ENCODE measurements around the gene PADI1.

PADI1 gene

DNA sequence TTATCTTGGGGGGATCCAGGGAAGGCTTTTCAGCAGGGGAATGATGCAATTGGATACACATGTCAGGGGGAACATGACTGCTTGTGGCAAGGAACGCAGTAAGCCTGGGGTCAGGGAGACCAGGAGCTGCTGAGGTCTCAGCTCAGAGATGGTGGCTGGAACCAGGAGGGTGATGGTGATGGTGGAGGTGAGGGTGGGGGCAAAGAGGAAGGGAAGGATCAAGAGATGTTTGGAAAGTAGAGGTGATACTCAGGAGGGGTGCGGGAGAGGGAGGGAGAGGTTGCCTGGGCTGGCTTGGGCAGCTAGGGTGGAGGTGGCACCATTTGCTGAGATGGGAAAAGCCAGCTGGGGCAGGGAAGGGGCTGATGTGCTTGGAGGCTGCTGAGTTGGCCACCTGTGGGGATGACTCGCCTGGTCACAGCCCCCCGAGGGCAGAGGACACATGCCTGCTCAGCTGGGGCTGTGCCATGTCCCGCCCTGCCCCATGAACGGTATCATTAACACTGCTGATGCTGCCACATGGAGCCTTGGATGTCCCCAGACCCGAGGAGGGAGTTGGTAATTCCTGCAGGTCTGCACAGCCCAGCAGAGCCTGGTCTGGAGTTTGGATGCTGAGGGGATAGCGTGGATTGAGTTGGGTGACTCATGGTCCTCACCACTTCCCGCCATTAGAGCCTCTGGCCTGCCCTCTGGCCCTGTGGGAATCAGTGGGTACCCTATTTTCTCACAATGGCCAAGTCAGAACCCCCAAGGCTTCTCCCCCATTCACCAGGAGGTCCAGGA is 6.3 kb upstream of the PADI1 start:
- no peak for DNase-seq

DNA sequence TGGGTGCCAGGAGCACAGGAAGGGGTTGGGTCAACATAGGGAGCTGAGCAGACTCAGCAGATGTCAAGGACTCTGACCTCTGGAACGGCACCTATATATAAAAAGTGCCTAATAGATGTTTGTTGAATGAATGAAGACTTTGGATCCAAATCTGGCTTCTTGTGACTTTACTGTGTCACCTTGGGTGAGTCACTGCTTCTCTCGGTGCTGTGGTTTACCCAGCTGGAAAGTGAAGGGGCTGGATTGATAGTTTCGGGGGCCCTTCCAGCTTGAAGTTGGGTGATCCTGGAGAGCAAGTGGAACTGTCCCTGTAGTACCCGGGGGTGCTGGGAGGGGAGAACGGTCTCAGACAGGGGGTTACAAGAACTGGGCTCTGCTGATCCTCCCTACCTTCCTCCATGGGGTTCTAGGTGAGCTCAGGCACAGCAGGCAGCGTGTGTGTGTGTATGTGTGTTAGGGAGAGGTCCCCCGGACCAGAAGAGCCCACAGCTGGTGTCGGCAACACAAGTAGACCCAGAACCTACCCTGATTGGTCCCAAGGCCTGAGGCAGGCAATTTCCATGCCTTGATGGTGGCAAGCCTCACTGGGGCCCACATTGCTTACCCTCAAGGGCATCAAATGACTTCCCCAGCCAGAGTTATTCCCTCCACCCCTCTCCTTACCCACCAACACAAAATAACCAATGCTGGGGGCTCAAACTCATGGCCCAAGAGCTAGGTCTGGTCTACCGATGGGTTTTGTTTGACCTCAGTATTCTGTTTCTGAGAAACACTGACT is 5.5 kb upstream of the PADI1 start:
- no peak for DNase-seq

DNA sequence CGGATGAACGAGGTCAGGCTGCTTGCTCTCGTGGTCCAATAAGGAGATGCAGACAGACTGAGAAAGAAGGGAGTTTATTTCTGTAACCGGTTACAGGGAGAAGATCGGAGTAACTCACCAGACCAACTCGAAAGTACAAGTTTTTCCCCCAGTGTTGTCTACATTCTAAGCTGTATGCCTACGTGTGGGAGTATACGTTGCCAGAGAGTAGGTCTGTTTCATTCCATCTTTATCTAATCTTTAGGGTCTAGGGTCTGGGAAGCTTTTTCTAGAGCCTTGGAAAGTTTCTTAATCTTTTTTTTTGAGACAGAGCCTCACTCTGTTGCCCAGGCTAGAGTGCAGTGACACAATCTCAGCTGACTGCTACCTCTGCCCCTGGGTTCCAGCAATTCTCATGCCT is 4.7 kb upstream of the PADI1 start:
- no peak for DNase-seq

DNA sequence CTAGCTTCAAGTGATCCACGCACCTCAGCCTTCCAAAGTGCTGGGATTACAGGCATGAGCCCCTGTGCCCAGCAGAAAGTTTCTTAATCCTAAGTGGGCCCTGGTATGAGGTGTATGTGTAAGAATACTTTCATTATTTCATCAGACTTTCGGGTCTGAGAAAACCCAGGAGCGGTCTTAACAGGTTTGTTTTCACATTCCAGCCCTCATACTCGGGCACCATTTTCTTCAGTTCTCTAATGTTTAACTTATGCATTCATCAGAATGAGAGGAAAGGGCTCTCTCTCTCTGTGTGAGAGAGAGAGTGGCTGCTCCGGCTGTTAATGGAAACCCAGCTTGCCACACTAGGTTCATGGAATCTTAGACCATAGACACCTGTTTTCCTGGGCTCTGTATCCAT is 4.2 kb upstream of the PADI1 start:
- no peak for DNase-seq

DNA sequence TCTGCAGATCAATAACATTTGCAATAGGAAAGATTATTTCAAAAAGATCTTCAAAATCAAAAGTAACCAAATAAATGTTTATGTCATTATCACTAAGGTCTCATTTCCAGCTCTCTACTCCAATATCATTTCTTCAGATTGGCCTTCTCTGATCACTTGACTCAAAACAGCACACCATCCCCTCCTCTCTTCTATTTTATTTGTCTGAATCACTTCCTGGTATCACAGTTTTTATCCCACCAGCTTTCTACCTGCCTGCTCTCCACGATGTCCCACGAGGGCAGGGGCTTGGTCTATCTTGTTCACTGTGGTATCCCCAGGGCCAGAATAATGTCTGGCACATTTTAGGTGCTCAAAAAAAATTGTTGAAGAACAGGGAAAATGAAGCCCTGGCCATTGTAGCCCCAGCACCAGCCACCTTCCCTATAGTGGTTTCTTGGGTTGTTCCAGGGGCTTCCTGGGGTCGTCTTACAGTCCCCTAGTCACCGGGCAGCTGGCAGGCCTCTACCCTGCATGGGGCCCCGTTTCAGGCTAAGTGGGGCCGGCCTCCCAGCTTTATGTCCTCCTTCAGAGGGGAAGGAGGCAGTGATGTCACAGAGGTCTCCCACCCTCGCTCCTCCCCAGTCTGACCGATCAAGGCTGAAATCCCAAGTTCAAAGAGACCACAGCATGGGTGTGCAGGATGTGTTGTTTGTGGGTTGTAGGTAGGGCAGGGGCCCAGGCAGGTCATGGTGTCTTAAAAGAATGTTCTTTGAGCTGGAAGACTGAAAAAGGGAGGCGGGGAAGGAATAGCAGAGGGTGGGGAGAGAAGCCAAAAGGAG is 3.5 kb upstream of the PADI1 start:
- DNase-seq: no peak

DNA sequence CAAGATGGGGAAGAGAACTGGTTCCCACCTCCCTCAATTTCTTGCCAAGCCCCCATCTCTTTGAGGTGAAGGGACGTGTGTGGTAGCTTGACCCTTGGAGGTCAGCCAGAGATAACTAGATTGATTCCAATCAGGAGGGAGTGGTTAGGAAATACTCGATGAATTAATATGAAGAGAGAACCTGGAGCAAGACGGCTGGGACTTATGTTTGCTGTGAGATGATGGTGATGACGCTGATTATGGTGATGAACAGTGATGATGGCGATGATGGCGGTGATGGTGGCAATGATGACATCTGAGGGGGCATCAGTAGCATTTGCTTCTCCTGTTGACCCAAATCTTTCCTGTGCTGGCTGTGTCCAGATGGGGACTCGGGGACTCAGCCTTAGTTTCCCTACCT is 724 bp downstream of the PADI1 start:
- DNase-seq: no peak

DNA sequence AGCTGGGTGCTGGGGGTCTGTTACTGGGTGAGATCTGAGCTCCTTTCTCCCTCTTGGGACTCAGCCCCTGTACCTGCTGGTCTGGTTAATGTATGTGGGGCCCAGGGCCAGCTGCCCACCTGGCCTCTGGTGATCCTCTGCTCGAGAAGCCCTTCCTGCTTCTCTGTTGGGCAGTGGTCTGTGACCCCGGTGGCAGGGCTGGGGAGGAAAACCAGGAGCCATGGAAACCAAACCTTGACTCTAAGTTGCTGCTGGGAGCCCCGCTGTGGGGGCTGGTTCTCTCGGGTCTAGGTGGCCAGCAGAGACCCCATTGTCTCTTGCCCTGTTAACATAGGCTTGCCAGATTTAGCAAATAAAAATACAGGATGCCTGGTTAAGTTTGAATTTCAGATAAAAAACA is 1.3 kb downstream of the PADI1 start:
- DNase-seq: no peak

DNA sequence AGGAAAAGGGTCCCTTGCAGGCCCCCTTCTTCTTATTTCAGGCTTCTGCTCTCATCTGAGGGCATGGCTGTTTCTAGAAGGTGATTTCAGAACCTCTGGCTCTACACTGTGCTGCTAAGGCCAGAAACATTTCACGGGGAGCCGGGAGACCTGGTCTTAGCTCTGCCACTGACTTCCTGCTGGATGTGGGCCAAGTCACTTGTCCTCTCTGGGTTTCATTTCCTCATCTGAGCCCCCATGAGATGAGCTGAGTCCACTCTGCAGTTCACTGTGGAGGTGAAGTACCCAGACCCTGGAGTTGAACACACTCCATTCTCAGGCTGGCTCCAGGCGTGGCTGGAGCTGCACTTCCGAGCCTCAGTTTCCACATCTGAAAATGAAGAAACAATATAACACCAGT is 2.1 kb downstream of the PADI1 start:
- DNase-seq: peak; percentile 12 to 16

DNA sequence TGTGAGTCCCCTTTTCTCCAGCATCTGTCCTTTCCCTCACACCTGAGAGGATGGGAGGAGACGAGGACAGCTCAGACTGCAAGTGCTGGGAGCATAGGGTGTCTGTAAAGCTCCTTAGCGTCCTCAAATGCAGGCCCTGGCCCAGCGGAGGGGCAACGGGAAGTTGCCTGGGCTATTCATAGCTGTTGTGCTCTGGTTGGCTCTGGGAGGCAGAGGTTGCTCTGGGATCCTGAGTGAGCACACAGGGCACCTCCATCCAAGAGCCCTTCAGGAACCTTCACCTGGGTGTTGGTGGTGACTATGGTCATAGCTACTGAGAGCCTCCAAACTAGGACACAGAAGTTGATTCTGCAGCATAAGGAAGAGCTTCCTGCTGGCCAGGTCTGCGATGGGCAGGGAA is 2.6 kb downstream of the PADI1 start:
- peak in 1 of 2 donors; percentile 17 for DNase-seq

DNA sequence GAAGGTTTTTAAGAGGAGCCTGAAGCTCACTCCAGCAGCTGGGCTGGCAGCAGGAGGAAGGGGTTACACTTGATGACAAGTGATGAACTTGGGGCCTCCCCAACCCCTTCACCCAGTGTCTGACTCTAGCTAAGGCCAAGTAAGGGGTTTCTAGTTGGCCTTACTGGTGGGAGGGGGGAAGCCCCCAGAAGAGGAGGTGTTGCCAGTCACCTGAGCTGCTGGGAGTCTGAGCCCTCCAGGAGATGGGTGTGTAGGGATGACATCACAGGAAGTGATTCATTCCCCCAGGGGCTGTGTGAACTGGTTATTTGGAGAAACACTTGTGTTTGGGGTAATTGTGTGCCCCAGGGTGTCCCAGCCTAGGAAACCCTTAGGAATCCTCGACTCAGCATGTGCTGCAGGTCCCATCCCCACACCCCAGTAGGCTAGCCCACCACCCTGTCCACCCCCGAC is 3.1 kb downstream of the PADI1 start:
- DNase-seq: peak; percentile 25 to 34

DNA sequence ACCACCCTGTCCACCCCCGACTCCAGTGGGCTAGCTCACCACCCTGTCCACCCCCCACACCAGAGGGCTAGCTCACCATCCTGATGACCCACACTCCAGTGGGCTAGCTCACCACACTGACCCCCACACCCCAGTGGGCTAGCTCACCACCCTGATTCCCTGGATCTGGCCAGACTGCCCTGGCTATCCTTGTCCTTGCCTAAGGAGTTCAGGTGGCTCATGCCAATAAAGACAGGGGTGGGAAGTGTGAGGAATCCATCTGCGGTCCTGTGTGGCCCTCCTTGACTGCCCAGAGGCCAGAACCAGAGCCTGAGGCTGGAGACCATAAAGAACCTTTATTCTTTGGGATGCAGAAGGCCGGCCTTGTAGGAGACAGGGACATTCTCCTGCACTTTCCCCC is 3.6 kb downstream of the PADI1 start:
- DNase-seq: no peak

DNA sequence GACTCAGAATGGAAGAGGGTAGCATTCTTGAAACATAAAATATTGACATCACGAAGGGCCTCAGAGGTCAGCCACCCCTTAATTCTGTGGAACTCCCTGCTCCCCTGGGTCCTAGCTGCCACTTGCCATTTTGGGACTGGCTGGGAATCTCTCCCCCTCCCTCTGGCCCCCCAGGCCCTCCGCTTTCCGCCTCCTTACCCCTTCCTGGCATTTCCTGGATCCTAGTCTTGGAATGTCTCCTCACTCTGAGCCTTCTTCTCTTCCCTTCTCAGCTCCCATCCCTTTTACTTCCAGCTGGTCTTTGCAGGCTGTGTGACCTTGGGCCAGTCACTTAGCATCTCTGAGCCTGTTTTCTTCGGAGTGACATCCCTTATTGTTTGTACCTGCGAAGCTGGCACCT is 4.5 kb downstream of the PADI1 start:
- no peak for DNase-seq

DNA sequence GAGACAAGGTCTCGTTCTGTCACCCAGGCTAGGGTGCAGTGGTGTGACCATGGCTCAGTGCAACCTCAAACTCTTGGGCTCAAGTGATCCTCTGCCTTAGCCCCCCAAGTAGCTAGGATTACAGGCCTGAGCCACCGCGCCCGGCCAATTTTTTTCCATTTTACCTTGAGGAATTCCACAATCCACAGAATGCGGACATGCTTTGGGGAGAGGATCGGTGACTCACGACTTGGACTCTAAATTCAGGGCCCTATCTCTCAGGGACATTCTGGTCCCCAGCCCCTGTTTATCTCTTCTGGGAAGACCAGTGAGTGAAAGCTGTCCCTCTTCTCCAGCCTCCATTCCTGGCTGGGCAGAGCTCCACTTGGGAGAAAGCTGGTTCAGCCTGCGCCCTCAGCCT is 5.2 kb downstream of the PADI1 start:
- DNase-seq: no peak

DNA sequence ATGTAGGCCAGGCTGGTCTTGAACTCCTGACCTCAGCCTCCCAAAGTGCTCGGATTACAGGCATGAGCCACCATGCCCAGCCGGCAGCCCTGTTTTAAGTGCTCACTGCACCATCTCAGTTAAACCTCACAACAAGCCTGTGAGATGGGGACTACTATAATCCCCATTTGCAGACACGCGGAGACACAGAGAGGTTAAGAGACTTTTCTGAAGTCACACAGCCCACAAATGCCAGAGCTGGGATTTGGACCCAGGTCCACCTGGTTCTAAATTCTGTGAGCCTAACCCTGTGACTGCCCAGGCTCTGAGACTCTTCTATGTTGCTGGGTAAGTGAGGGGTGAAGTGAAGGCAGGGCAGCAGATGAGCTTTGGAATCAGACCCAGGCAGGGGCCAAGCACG is 6.4 kb downstream of the PADI1 start:
- no peak for DNase-seq

DNA sequence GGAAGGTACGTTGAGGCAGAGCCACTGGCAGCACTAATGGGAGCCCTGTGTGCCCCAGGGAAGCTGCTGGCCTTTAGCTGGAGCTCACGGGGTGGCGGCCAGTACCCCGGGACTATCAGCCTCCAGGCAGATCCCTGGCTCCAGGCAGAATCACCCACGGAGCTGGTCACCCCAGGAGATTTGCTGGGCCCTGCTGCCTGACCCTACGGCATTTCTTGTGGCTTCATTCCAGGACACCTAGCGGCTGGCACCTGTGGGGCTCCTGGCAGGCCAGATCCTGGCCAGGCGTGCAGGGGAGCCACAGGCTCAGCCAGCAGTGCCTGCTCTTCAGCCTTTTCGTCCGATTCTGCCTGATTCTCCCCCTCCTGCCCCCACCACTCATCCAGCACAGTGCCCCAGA is 7.1 kb downstream of the PADI1 start:
- DNase-seq: no peak

DNA sequence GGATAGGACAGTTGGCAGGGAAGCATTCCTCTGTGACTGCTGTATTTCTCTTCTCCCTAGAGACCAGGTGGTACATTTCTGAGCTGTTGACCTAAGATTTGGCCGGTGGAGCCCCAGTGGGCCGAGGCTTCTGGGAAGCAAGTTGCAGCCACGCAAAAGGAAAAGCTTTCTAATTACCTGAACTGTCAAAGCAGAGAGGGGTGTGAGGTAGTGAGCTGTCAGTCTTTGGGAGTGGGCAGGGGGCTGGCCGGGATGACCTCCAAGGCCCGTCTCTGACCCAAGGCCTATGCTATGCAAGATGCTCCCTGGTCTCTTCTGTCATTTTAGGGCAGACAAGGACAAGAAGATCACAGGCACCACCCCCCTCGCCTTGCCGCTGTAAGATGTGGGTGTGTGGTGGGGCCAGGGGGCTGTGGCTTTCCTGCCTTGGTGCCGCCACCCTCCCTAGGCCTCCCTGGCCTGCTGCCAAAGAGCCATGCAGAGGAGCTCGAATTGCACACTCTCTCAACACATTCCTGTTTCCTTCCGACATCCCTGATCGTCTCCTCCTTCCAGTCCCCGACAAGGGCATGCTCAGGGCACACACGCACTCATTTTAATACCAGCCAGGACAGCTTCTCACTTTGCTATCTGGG is 7.7 kb downstream of the PADI1 start:
- peak; percentile 3 to 69 for DNase-seq

DNA sequence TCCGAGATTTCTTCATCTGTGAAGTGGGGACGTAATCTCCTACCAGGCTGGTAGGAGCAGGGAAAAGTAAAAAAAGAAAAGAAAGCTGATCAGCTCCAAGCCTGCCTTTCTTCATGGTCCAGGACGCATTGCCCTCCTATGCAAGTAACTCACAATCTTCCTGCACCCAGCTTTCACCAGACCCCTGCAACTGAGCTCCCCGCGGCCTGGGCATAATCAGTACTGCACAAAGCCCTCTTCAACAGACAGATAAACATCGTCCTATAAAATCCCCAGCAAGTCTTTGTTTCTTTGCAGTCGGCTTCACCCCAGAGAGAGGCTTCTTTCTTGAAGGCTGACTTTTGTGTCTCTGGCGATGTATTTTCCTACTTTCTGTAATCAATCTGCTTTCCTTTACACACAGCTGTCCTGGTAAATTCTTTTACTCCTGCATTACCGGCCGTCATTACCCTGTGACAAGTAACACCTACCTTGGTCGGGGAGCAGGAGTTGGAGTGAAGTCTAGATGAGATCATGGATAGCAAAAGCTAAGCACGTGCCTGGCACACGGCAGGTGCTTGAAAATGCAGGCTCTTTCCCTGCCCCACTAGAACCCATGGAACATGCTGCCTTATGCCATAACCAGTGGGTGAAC is 8.3 kb downstream of the PADI1 start:
- DNase-seq: no peak

DNA sequence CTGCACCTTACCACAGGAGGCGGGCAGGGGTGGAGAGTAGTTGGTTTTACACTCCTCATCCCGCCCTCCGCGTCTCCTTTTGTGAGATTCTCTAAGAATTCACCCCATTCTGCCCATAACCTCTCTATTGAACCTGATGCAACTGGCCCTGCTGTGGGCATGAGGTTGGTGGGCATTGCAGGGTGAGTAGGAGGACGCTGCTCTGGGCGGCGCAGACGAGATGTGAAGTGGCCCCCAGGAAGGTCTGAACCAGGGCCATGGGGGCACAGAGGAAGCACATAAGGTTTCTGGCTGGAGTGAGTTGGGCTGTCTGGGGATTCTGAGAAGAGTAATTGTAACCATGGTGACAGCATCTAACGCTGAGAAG is 8.8 kb downstream of the PADI1 start:
- DNase-seq: no peak

DNA sequence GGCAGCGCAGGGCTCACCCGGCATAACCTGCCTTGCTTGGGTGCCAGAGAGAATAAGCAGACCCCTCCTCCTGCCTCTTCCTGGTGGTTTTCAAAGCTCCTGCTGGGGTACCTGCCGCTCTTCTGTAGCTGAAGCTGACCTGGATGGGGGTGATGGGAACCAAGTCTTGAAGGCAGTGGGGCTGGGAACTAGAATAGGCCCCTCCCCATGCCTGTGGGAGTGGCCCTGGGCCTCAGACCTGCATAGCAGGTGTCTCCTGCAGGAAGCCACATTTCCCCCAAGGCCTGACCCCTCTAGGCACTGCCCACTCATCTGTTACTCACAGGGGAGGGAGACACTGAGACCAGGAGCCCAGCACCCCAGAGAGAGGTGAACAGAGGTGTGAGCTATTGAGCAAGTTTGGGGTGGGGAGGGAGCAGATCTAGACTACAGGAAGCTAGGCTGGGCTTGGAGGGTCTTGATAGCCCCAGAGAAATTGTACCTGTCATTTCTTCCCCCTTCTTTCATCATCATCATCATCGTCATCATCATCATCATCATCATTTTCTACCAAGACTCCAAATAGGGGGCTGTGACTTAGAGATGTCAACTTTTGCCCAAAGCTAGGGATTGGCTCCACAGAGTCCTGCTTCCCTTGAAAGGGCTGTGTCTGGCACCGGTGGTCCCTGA is 10.1 kb downstream of the PADI1 start:
- no peak for DNase-seq

DNA sequence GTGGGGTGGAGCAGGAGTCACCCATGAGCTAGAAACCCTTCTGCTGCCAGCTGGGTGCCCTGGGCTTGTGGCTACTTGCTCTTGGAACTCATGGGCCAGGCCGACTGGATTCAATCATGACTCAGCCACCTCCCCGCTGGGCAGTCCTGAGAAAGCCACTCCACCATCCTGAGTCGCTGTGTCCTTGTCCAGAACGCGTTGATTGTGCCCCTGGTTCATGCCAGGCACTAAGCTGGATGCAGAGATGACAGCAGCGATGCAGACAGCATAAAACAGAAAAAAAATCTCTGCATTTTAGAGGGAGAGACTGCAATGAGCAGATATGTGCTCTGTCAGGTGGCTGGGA is 10.6 kb downstream of the PADI1 start:
- DNase-seq: no peak

DNA sequence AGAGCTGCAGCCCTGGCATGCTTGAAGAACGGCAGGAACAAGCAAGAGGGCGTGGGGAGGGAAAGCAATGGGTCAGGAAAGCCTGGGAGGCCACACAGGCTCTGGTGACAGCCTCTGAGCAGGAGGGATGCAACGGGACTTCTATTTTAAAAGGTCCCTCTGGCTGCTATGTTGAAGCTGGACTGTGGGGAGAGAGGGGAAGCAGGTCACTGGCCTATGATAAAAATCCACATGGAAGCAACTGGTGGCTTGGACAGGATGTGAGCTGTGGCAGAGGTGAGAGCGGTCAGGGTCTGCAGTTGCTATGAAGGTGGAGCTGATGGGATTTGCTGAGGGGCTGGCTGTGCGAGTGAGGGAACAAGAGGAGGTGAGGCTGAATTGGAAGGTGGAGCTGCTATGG is 11.2 kb downstream of the PADI1 start:
- no peak for DNase-seq

DNA sequence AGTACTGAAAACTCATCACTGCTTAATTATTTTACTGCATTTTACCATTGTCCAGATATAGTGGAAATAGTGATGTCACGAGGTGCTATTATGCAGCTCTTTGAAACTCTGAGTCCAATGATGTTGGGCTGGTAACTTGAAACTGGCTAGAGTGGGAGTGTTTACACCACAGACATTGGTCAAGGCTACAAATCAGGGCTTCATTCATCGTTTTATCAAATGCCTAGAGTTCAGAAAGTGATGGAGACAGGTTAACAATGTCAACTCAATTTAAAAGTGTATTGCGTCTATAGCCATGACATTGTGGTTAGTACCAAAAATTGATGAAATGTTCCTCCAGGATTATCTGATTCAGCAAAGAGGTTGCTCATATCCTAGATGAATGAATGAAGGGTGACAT is 12.7 kb downstream of the PADI1 start:
- DNase-seq: no peak

All from bone marrow (tissue), 2 donors.